NCI-H1105 (cell line): ENCODE measurements around the gene SLC22A3.
"Not testable (repeated sequence)": the region's sequence is repeated elsewhere in the genome, so short reads cannot be mapped to it uniquely, and the experiment has no call there.

Experiments
- DNase-seq: peaks from one replicate; lab custom pipeline; 2025; lab: John Stamatoyannopoulos, UW

The SLC22A3 gene

GRCh38 chr6:160348223-160349019 lies at the start of gene SLC22A3:
SLC22A3 (plus strand) TSS chr6:160348378; CDS start chr6:160348420, 42 bp downstream.
- peak; percentile 80 for DNase-seq

- DNase-seq, result no peak
Observed at GRCh38 chr6:160299559-160299958, 48.6 kb upstream of the SLC22A3 start.

- DNase-seq, result no peak
Observed at GRCh38 chr6:160300076-160300695, 48.0 kb upstream of the SLC22A3 start.

GRCh38 chr6:160301339-160301738 lies 46.8 kb upstream of the SLC22A3 start:
- DNase-seq, result no peak

GRCh38 chr6:160302431-160303082 lies 45.6 kb upstream of the SLC22A3 start:
- not testable (repeated sequence) for DNase-seq

GRCh38 chr6:160303806-160304205 lies 44.4 kb upstream of the SLC22A3 start:
- DNase-seq, result no peak

GRCh38 chr6:160305926-160306713 lies 42.1 kb upstream of the SLC22A3 start:
- no peak for DNase-seq

GRCh38 chr6:160309718-160310117 lies 38.5 kb upstream of the SLC22A3 start:
- no peak for DNase-seq

- no peak for DNase-seq
Observed at GRCh38 chr6:160312900-160313299, 35.3 kb upstream of the SLC22A3 start.

- DNase-seq, result no peak
Observed at GRCh38 chr6:160315310-160315709, 32.9 kb upstream of the SLC22A3 start.

- DNase-seq, result no peak
Observed at GRCh38 chr6:160316261-160316660, 31.9 kb upstream of the SLC22A3 start.

- no peak for DNase-seq
Observed at GRCh38 chr6:160319246-160319645, 28.9 kb upstream of the SLC22A3 start.

GRCh38 chr6:160321729-160322505 lies 26.3 kb upstream of the SLC22A3 start:
- no peak for DNase-seq

- no peak for DNase-seq
Observed at GRCh38 chr6:160327981-160328380, 20.2 kb upstream of the SLC22A3 start.

GRCh38 chr6:160328447-160328846 lies 19.7 kb upstream of the SLC22A3 start:
- no peak for DNase-seq

- DNase-seq, result no peak
Observed at GRCh38 chr6:160329188-160329587, 19.0 kb upstream of the SLC22A3 start.

- DNase-seq, result no peak
Observed at GRCh38 chr6:160330619-160331018, 17.6 kb upstream of the SLC22A3 start.

- DNase-seq, result no peak
Observed at GRCh38 chr6:160331204-160331603, 17.0 kb upstream of the SLC22A3 start.

- DNase-seq, result no peak
Observed at GRCh38 chr6:160331753-160332152, 16.4 kb upstream of the SLC22A3 start.

- DNase-seq, result no peak
Observed at GRCh38 chr6:160333101-160333500, 15.1 kb upstream of the SLC22A3 start.

GRCh38 chr6:160333841-160334240 lies 14.3 kb upstream of the SLC22A3 start:
- DNase-seq, result no peak
